H9 (cell line): ENCODE data around the gene FAT2. TPM values are rescaled to one million over a fixed set of nuclear protein-coding genes. Genes with fewer than 3 reads are reported as not detected.

Experiments used
- DNase-seq: peaks from one replicate; pipeline ENCODE4 v3.0.0-alpha.2; 2017
- H2AFZ ChIP-seq: one replicate; pipeline ENCODE4 v1.6.1; 2013; ENCODE audit warnings: mild to moderate bottlenecking, low read length, control low read depth, moderate library complexity
- H2AK5ac ChIP-seq: 2 replicates; pipeline ENCODE4 v1.6.1; 2013; ENCODE audit warnings: low read length, control low read depth, mixed read lengths; ENCODE audit not compliant: insufficient read length
- H2BK120ac ChIP-seq: one replicate; pipeline ENCODE4 v1.6.1; 2013; ENCODE audit warnings: low read depth, mild to moderate bottlenecking, low read length, control low read depth, inconsistent platforms; ENCODE audit not compliant: poor library complexity, severe bottlenecking
- H2BK12ac ChIP-seq: 2 replicates; pipeline ENCODE4 v1.6.1; 2013; ENCODE audit warnings: low read length, control low read depth, mixed read lengths, low read depth; ENCODE audit not compliant: insufficient read length
- H2BK15ac ChIP-seq: 2 replicates; pipeline ENCODE4 v1.6.1; 2013; ENCODE audit warnings: low read depth, low read length, control low read depth
- H2BK20ac ChIP-seq: one replicate; pipeline ENCODE4 v1.6.1; 2013; ENCODE audit warnings: low read depth, mild to moderate bottlenecking, low read length, control low read depth, inconsistent platforms; ENCODE audit not compliant: poor library complexity, severe bottlenecking
- H2BK5ac ChIP-seq: 2 replicates; pipeline ENCODE4 v1.6.1; 2013; ENCODE audit warnings: low read length, control low read depth, mixed read lengths; ENCODE audit not compliant: insufficient read length
- H3K14ac ChIP-seq: 2 replicates; pipeline ENCODE4 v1.6.1; 2013; ENCODE audit warnings: low read length, control low read depth; ENCODE audit not compliant: insufficient read depth
- H3K18ac ChIP-seq: 2 replicates; pipeline ENCODE4 v1.6.1; 2013; ENCODE audit warnings: low read depth, mild to moderate bottlenecking, mixed read lengths, low read length, control low read depth; ENCODE audit not compliant: insufficient read length
- H3K23ac ChIP-seq: 2 replicates; pipeline ENCODE4 v1.6.1; 2013; ENCODE audit warnings: low read length, control low read depth, mixed read lengths, low read depth; ENCODE audit not compliant: insufficient read length
- H3K23me2 ChIP-seq: 2 replicates; pipeline ENCODE4 v1.6.1; 2013; ENCODE audit warnings: low read depth, mild to moderate bottlenecking, mixed read lengths, low read length, control low read depth; ENCODE audit not compliant: insufficient read length, poor library complexity, severe bottlenecking
- H3K27ac ChIP-seq: 2 replicates; pipeline ENCODE4 v1.5.1; 2013; ENCODE audit warnings: low read length, control low read depth, mixed read lengths, low read depth; ENCODE audit not compliant: insufficient read length
- H3K27me3 ChIP-seq: 2 replicates; pipeline ENCODE4 v1.6.1; 2013; ENCODE audit warnings: low read length, control low read depth, inconsistent platforms; ENCODE audit not compliant: insufficient read depth
- H3K4ac ChIP-seq: 2 replicates; pipeline ENCODE4 v1.6.1; 2013; ENCODE audit warnings: low read depth, mild to moderate bottlenecking, control low read depth, inconsistent platforms, low read length, moderate library complexity
- H3K4me1 ChIP-seq: 2 replicates; pipeline ENCODE4 v1.6.1; 2013; ENCODE audit warnings: low read length, control low read depth, inconsistent platforms; ENCODE audit not compliant: insufficient read depth
- H3K4me2 ChIP-seq: 2 replicates; pipeline ENCODE4 v1.6.1; 2013; ENCODE audit warnings: low read length, control low read depth, mixed read lengths; ENCODE audit not compliant: insufficient read length, insufficient read depth
- H3K56ac ChIP-seq: 2 replicates; pipeline ENCODE4 v1.6.1; 2013; ENCODE audit warnings: low read depth, mild to moderate bottlenecking, mixed read lengths, low read length, control low read depth; ENCODE audit not compliant: insufficient read length
- H3K79me1 ChIP-seq: 2 replicates; pipeline ENCODE4 v1.6.1; 2013; ENCODE audit warnings: low read depth, mild to moderate bottlenecking, moderate library complexity, low read length, control low read depth, inconsistent platforms; ENCODE audit not compliant: insufficient read depth, poor library complexity, severe bottlenecking
- H3K79me2 ChIP-seq: 2 replicates; pipeline ENCODE4 v1.6.1; 2013; ENCODE audit warnings: low read length, control low read depth, inconsistent platforms; ENCODE audit not compliant: insufficient read depth
- H3K9ac ChIP-seq: 2 replicates; pipeline ENCODE4 v1.6.1; 2013; ENCODE audit warnings: low read length, control low read depth, mixed read lengths; ENCODE audit not compliant: insufficient read length; ENCODE audit errors: extremely low read depth
- H3K9me3 ChIP-seq: one replicate; pipeline ENCODE4 v1.6.1; 2013; ENCODE audit warnings: low read depth, low read length, inconsistent platforms; ENCODE audit not compliant: control insufficient read depth
- H3T11ph ChIP-seq: one replicate; pipeline ENCODE4 v1.6.1; 2013; ENCODE audit warnings: mild to moderate bottlenecking, low read length, control low read depth, inconsistent platforms
- H4K20me1 ChIP-seq: one replicate; pipeline ENCODE4 v1.6.1; 2013; ENCODE audit not compliant: control insufficient read depth, insufficient read length, insufficient read depth
- H4K5ac ChIP-seq: 2 replicates; pipeline ENCODE4 v1.6.1; 2013; ENCODE audit warnings: low read depth, mild to moderate bottlenecking, mixed read lengths, low read length, control low read depth; ENCODE audit not compliant: insufficient read length
- H4K8ac ChIP-seq: replicated peaks from 2 replicates; pipeline ENCODE4 v1.6.1; 2013; ENCODE audit warnings: low read length, control low read depth, mixed read lengths, low read depth; ENCODE audit not compliant: insufficient read length
- H4K91ac ChIP-seq: 2 replicates; pipeline ENCODE4 v1.6.1; 2013; ENCODE audit warnings: low read depth, mild to moderate bottlenecking, moderate library complexity, mixed read lengths, low read length, control low read depth; ENCODE audit not compliant: insufficient read length
- H3K27ac Mint-ChIP-seq, 3 experiments: 2 replicates in 2 of 3; 3 replicates in 1 of 3; pipeline ENCODE4 v1.8.0; 2020 to 2021; ENCODE audit warnings: mixed read lengths in 3 of 3, mild to moderate bottlenecking in 1 of 3, moderate library complexity in 1 of 3
- H3K27me3 Mint-ChIP-seq: 2 replicates; pipeline ENCODE4 v1.8.0; 2021; ENCODE audit warnings: low read depth, mild to moderate bottlenecking, moderate library complexity, mixed read lengths
- H3K36me3 Mint-ChIP-seq, 3 experiments: 2 replicates in 2 of 3; 3 replicates in 1 of 3; pipeline ENCODE4 v1.8.0; 2020 to 2021; ENCODE audit warnings: low read depth in 3 of 3, mixed read lengths in 3 of 3; ENCODE audit not compliant: insufficient read depth in 1 of 3
- H3K4me1 Mint-ChIP-seq, 2 experiments: 2 replicates each; pipeline ENCODE4 v1.8.0; 2020; ENCODE audit warnings: mixed read lengths in 2 of 2
- H3K4me3 Mint-ChIP-seq, 2 experiments: 2 replicates in 1 of 2; 3 replicates in 1 of 2; pipeline ENCODE4 v1.8.0; 2020 to 2021; ENCODE audit warnings: mild to moderate bottlenecking in 2 of 2, mixed read lengths in 2 of 2, moderate library complexity in 1 of 2
- H3K9me3 Mint-ChIP-seq, 2 experiments: 2 replicates in 1 of 2; 3 replicates in 1 of 2; pipeline ENCODE4 v1.8.0; 2020; ENCODE audit warnings: mild to moderate bottlenecking in 2 of 2, mixed read lengths in 2 of 2, moderate library complexity in 1 of 2
- WGBS: extraction: QIAGEN DNeasy Blood & Tissue Kit; methylation state at CpG from one replicate; pipeline ENCODE4 v1.1.7; 2013; ENCODE audit warnings: missing lambda C conversion rate, low lambda C conversion rate, mixed read lengths; ENCODE audit not compliant: insufficient read length; ENCODE audit errors: extremely low coverage; 5-methylcytosine and 5-hydroxymethylcytosine counted together
- total RNA-seq: library from RNA; stranded (reverse); gene quantifications from 2 replicates; pipeline ENCODE4 v1.2.1, GENCODE V29; 2021
- TF ChIP-seq, protein P1 (sequence below): fragments of 200-600 bp; sonication (generic); conservative IDR thresholded peaks from 3 replicates; pipeline ENCODE4 v1.8.0; 2021; ENCODE audit warnings: antibody characterized with exemption, mild to moderate bottlenecking

Gene FAT2
- total RNA-seq, 1 experiment from 2014 or later: 0.15 TPM

DNA sequence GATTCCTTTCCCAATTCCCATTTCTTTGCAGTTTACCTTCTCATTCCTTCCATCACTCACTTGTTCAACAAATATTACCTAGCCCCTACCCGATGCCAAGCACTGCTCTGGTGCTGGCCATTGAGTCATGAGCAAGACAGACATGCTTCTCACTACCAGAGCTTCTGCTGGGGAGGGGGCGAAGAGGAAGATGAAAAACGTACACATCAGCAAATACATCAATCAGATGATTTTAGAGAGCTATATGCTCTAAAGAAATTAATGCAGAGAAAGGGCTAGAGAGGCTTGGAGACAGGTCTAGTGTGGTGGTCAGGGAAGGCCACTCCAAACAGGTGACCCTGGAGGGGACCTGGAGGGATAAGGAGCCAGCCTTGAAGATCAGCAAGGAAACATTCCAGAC, 14.4 kb upstream of the FAT2 start:
- H2BK12ac ChIP-seq: no peak overlapping the region
- no peak overlapping the region for H2BK120ac ChIP-seq
- DNase-seq: no peak
- H3K27me3 Mint-ChIP-seq: peaks cover 10% of the 10 kb centered on the region
- no peaks in the 10 kb centered on the region for H3K9me3 ChIP-seq
- no peak overlapping the region for H4K8ac ChIP-seq
- no peaks in the 10 kb centered on the region for H3K23me2 ChIP-seq
- H3K4me3 Mint-ChIP-seq: no peak overlapping the region
- WGBS: no CpG with 5 or more reads among the region's 3 CpGs
- no peak overlapping the region for H4K91ac ChIP-seq
- H2BK20ac ChIP-seq: no peak overlapping the region
- H3K56ac ChIP-seq: no peak overlapping the region
- H3K36me3 Mint-ChIP-seq: no peaks in the 10 kb centered on the region; a peak in 1 of 7 replicates
- H3K14ac ChIP-seq: no peak overlapping the region
- no peaks in the 10 kb centered on the region for H3K9me3 Mint-ChIP-seq
- H3K23ac ChIP-seq: no peak overlapping the region
- no peaks in the 10 kb centered on the region for H3K79me1 ChIP-seq
- no peaks in the 10 kb centered on the region for H4K20me1 ChIP-seq
- no peak overlapping the region for H2AK5ac ChIP-seq
- H3K9ac ChIP-seq: no peak overlapping the region
- H3K4ac ChIP-seq: no peak overlapping the region
- no peak overlapping the region for H3K27ac ChIP-seq
- H3K27me3 ChIP-seq: no peaks in the 10 kb centered on the region
- H3K4me2 ChIP-seq: no peak overlapping the region
- no peak overlapping the region for H3T11ph ChIP-seq
- H3K4me1 Mint-ChIP-seq: peaks cover 10 to 15% of the 10 kb centered on the region in 2 experiments
- no peak overlapping the region for H2AFZ ChIP-seq
- H3K4me1 ChIP-seq: no peaks in the 10 kb centered on the region
- no peak overlapping the region for H2BK5ac ChIP-seq
- H4K5ac ChIP-seq: no peak overlapping the region
- H3K27ac Mint-ChIP-seq: no peak overlapping the region
- H2BK15ac ChIP-seq: no peak overlapping the region
- no peaks in the 10 kb centered on the region for H3K79me2 ChIP-seq
- TF ChIP-seq, protein P1, sequence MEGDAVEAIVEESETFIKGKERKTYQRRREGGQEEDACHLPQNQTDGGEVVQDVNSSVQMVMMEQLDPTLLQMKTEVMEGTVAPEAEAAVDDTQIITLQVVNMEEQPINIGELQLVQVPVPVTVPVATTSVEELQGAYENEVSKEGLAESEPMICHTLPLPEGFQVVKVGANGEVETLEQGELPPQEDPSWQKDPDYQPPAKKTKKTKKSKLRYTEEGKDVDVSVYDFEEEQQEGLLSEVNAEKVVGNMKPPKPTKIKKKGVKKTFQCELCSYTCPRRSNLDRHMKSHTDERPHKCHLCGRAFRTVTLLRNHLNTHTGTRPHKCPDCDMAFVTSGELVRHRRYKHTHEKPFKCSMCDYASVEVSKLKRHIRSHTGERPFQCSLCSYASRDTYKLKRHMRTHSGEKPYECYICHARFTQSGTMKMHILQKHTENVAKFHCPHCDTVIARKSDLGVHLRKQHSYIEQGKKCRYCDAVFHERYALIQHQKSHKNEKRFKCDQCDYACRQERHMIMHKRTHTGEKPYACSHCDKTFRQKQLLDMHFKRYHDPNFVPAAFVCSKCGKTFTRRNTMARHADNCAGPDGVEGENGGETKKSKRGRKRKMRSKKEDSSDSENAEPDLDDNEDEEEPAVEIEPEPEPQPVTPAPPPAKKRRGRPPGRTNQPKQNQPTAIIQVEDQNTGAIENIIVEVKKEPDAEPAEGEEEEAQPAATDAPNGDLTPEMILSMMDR: no peak
- H3K18ac ChIP-seq: no peak overlapping the region
